Kidney epithelial cell (primary cell): Measurements from ENCODE around the gene FOXD2. TPM values are rescaled to one million over a fixed set of nuclear protein-coding genes. Genes with fewer than 3 reads are reported as not detected.

Source experiments
- DNase-seq: peaks from one replicate; pipeline ENCODE4 v3.0.0-alpha.2; 2010; ENCODE audit warnings: low read depth
- H3K27me3 ChIP-seq: 2 replicates; pipeline ENCODE4 v1.6.0; 2011; ENCODE audit warnings: low read length; ENCODE audit not compliant: control insufficient read depth, insufficient read depth
- H3K36me3 ChIP-seq: 2 replicates; pipeline ENCODE4 v1.5.1; 2011; ENCODE audit warnings: low read length; ENCODE audit not compliant: control insufficient read depth, insufficient read depth
- H3K4me3 ChIP-seq: 2 replicates; pipeline ENCODE4 v1.5.1; 2011; ENCODE audit warnings: low read depth, mild to moderate bottlenecking, control low read depth, low read length
- total RNA-seq: library from RNA; depleted of rRNA; stranded (reverse); fragments of >200 nt; gene quantifications from 2 replicates; pipeline ENCODE4 v1.2.3, GENCODE V29; 2015
- TF ChIP-seq, protein P1 (sequence below): IDR thresholded peaks from 2 replicates; pipeline ENCODE4 v1.5.1; 2011; ENCODE audit warnings: mild to moderate bottlenecking, moderate library complexity, low read length, control low read depth, inconsistent platforms; ENCODE audit not compliant: insufficient read depth, poor library complexity, severe bottlenecking

Gene FOXD2
- total RNA-seq, 1 donor from 2014 or later, result 0.21 TPM

- Histone ChIP-seq H3K27me3 (peaks cover 88% of the 10 kb centered on the region), H3K36me3 (no peaks in the 10 kb centered on the region), H3K4me3 (no peak overlapping the region)
- DNase-seq, result no peak
- TF ChIP-seq, protein P1, sequence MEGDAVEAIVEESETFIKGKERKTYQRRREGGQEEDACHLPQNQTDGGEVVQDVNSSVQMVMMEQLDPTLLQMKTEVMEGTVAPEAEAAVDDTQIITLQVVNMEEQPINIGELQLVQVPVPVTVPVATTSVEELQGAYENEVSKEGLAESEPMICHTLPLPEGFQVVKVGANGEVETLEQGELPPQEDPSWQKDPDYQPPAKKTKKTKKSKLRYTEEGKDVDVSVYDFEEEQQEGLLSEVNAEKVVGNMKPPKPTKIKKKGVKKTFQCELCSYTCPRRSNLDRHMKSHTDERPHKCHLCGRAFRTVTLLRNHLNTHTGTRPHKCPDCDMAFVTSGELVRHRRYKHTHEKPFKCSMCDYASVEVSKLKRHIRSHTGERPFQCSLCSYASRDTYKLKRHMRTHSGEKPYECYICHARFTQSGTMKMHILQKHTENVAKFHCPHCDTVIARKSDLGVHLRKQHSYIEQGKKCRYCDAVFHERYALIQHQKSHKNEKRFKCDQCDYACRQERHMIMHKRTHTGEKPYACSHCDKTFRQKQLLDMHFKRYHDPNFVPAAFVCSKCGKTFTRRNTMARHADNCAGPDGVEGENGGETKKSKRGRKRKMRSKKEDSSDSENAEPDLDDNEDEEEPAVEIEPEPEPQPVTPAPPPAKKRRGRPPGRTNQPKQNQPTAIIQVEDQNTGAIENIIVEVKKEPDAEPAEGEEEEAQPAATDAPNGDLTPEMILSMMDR, result no peak
Observed at GRCh38 chr1:47442842-47443529, 5.1 kb downstream of the FOXD2 start.

DNA sequence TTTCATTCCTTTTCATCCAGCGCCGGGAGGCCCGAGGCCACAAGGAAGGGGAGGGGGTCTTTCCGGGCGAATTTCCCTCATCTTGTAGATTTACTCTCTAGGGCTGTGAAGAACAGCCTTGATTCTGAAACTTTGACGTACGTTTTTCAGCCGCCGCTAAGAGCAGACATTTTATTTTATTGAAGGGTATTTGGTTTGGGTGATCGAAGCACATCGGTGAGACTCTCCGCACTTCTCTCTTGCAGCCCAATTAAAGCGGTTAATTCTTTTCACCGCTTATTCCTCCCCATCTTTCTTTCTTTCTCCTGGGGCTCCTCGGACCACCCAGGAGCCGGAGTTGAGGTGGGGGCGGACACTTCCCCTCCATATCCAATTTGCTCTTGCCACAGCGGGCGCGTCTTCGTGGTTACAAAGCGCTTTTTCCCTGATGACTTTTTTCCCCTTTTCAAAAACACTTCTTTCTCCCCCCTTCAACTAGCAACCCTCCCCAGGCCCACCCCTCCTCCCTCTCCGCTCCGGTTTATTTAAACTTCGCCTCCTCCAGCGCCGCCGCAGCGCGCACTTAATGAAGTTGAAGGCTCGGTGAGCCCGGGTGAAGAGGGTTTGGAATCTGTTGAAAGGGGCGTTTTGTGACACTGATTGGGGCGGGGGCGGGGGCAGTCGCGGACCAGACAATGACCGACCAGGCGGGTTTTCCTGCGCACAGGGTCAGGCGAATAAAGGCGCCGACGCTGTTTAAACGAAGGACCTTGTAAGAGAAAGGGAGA, 5.9 kb downstream of the FOXD2 start:
- no peak for DNase-seq
- no peak overlapping the region for H3K4me3 ChIP-seq

GRCh38 chr1:47444297-47444561, 6.4 kb downstream of the FOXD2 start:
- no peak for DNase-seq
- TF ChIP-seq, protein P1, result no peak
- peaks cover 88% of the 10 kb centered on the region for H3K27me3 ChIP-seq
- H3K4me3 ChIP-seq, result no peak overlapping the region
- H3K36me3 ChIP-seq, result no peaks in the 10 kb centered on the region

More for the DNA sequence above, 5.9 kb downstream of the FOXD2 start:
- H3K36me3 ChIP-seq, result no peaks in the 10 kb centered on the region
- TF ChIP-seq, protein P1, result no peak
- peaks cover 87% of the 10 kb centered on the region for H3K27me3 ChIP-seq

- TF ChIP-seq, protein P1, result no peak
- Histone ChIP-seq H3K36me3 (no peaks in the 10 kb centered on the region), H3K4me3 (peak overlapping the region; percentile 7), H3K27me3 (peaks cover 88% of the 10 kb centered on the region)
- no peak for DNase-seq
Observed at GRCh38 chr1:47444562-47445465, 7.0 kb downstream of the FOXD2 start.

- no peak overlapping the region for H3K4me3 ChIP-seq
- no peaks in the 10 kb centered on the region for H3K36me3 ChIP-seq
- TF ChIP-seq, protein P1, result no peak
- H3K27me3 ChIP-seq, result peaks cover 87% of the 10 kb centered on the region
- DNase-seq, result no peak
Observed at GRCh38 chr1:47445823-47446550, 8.1 kb downstream of the FOXD2 start.
